OCI-LY1 (cell line): ENCODE measurements around the gene FAM131C.

Source experiments
- CTCF ChIP-seq: fragments of 200-600 bp; sonication (generic), shearing (Covaris generic); IDR thresholded peaks from 2 replicates; pipeline ENCODE4 v1.5.1; 2017; ENCODE audit warnings: mild to moderate bottlenecking, antibody characterized with exemption, low read length, moderate library complexity, mixed read lengths
- EZH2 ChIP-seq: fragments of 200-600 bp; sonication (generic), shearing (Covaris generic); IDR thresholded peaks from 2 replicates; pipeline ENCODE4 v1.8.0; 2017; ENCODE audit warnings: borderline replicate concordance, mixed run types, mild to moderate bottlenecking, antibody characterized with exemption, low read length, moderate library complexity, mixed read lengths

- TF ChIP-seq CTCF: no peak
- no peak for TF ChIP-seq EZH2
Measured at GRCh38 chr1:16110884-16111283, 37.4 kb upstream of the FAM131C start.
